ENCODE results near the gene GTSE1. TPM values are rescaled to one million over a fixed set of nuclear protein-coding genes. Genes with fewer than 3 reads are reported as not detected.

GTSE1 gene
- polyA plus RNA-seq, 6 donors from 2014 or later, result 0.10 to 0.11 TPM; not detected in 4

DNA sequence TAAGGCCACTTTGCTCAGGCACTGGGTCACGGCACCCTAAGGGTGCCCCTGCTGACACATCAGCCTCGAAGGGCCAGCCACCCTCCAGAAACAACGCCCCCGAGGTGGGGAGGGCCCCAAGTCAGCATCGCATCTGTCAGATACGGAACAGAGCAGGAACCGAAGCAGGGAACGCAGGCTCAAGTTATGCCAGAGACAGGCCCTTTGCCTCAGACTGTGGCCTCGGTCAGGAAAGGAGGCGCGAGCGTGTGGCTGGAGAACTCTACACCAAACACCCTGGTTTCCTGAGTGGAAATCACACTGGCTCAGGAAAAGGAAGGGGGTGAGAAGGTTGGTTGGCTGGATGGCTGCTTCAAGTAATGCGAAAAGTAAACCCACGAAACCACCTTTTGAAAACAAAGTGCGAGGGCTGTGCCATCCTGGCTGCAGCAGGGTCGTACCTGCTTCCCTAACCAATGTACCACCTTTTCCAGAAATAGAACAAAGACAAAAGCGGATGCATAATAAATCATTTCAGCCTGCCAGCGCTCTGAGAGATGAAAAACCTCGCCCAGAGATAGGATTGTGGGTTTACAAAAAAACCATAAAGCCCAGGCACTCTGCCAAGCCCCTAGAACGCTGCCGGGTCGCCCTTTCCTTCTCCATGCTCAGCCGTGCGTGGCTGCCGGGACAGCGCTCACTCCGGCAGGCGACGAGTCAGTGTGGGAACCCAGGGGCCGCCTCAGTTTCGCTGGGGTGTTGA is 77.4 kb downstream of the GTSE1 start:
- H3K4me1 Mint-ChIP-seq, result peaks cover 10 to 25% (median 20%) of the 10 kb centered on the region in 3 donors
- peak overlapping the region in 4 of 8 donors; percentile 16 to 70 (median 55) for H3K4me3 Mint-ChIP-seq

DNA sequence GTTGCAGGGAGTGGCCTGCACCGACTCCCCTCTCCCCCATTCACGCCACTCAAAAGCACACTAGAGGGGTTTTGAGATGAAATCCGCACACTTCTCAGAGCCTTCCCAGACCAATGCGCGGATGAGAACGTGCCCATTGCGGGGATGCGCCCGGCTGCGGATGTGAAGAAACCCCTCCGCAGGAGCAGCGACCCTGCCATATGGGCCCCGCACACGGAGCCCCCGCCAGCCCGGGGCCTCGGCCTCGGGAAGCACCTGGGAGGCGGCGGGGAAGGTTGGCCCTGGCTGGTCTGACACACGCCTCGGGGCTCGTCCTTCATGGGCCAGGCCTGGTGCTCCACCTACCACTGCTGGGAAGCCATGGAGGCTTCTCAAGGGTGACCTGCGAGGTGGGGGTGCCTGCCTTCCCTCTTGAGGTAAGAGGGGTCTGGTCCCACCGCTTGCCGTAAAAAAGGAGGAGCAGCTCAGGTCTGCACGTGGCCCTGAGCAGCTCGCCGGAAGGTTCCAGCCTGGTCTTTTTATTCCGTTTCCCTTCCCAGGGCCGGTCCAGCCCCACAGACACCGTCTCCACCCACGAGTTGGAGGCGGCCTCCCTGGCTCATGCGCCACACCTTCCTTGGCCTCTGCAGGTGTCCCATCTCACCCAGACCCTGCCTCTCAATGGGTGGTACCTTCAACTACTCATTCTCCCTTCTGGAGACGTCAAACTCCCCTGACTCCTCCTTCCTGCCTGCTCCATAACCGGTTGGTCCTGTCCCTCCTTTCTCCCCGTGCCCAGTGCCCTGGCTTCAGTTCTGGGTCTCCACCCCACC is 78.2 kb downstream of the GTSE1 start:
- H3K36me3 Mint-ChIP-seq, result peaks cover 20 to 46% of the 10 kb centered on the region in 2 donors
- ATAC-seq (ENCODE audit: low read depth in 2 of 2), result no peak
- H3K27ac Mint-ChIP-seq, result peak overlapping the region in 4 of 6 donors; percentile 16 to 95 (median 50)
- H3K4me1 Mint-ChIP-seq, result peaks cover 10 to 25% (median 20%) of the 10 kb centered on the region in 3 donors
- H3K9me3 Mint-ChIP-seq, result peaks cover 9 to 18% (median 12%) of the 10 kb centered on the region in 7 donors
- peaks cover 4 to 47% (median 34%) of the 10 kb centered on the region in 3 donors for H3K27me3 Mint-ChIP-seq
- DNase-seq, result no peak
- peak overlapping the region in 4 of 8 donors; percentile 5 to 70 (median 48) for H3K4me3 Mint-ChIP-seq

More for the DNA sequence above, 77.4 kb downstream of the GTSE1 start:
- Mint-ChIP-seq H3K27ac (peak overlapping the region in 3 of 6 donors; percentile 28 to 86 (median 42)), H3K36me3 (peaks cover 18 to 46% of the 10 kb centered on the region in 2 donors), H3K9me3 (peaks cover 9 to 18% (median 12%) of the 10 kb centered on the region in 7 donors), H3K27me3 (peaks cover 4 to 52% (median 34%) of the 10 kb centered on the region in 3 donors)
- DNase-seq (no peak), ATAC-seq (ENCODE audit: low read depth in 2 of 2) (no peak)

DNA sequence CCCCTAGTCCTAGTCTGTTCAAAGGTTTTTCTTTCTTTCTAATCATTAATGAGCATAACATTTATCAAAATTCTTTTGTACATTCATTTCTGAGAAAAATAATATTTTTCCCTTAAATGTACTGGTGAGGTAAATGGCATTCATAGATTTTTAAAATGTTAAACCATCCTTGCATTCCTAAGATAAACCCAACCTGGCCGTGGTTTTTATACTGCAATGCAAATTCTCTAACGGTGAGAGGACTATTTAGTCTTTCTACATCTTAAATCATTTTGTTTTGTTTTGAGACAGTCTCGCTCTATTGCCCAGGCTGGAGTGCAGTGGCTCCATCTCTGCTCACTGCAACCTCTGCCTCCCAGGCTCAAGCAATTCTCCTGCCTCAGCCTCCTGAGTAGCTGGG is 79.4 kb downstream of the GTSE1 start:
- peaks cover 9 to 18% (median 12%) of the 10 kb centered on the region in 7 donors for H3K9me3 Mint-ChIP-seq
- peak overlapping the region in 1 of 8 donors; percentile 5 for H3K4me3 Mint-ChIP-seq
- peaks cover 4 to 52% (median 34%) of the 10 kb centered on the region in 3 donors for H3K27me3 Mint-ChIP-seq
- H3K4me1 Mint-ChIP-seq, result peaks cover 10 to 25% (median 20%) of the 10 kb centered on the region in 3 donors
- peaks cover 32 to 51% of the 10 kb centered on the region in 2 donors for H3K36me3 Mint-ChIP-seq
- no peak overlapping the region for H3K27ac Mint-ChIP-seq
- ATAC-seq (ENCODE audit: low read depth in 2 of 2) (no peak), DNase-seq (no peak)

GRCh38 chr22:46376908-46377524 is 80.3 kb downstream of the GTSE1 start:
- DNase-seq (no peak), ATAC-seq (ENCODE audit: low read depth in 2 of 2) (no peak)
- Mint-ChIP-seq H3K27ac (peak overlapping the region in 1 of 6 donors; percentile 30), H3K27me3 (peaks cover 4 to 45% (median 26%) of the 10 kb centered on the region in 3 donors), H3K9me3 (peaks cover 9 to 18% (median 12%) of the 10 kb centered on the region in 7 donors), H3K36me3 (peaks cover 33 to 46% of the 10 kb centered on the region in 2 donors), H3K4me3 (no peak overlapping the region), H3K4me1 (peaks cover 4 to 22% (median 13%) of the 10 kb centered on the region in 3 donors)

- Mint-ChIP-seq H3K4me3 (no peak overlapping the region), H3K27me3 (peaks cover 4 to 40% (median 19%) of the 10 kb centered on the region in 3 donors), H3K9me3 (peaks cover 9 to 21% (median 15%) of the 10 kb centered on the region in 7 donors), H3K36me3 (peaks cover 38 to 44% of the 10 kb centered on the region in 2 donors), H3K27ac (no peak overlapping the region), H3K4me1 (peaks cover 4 to 19% (median 9%) of the 10 kb centered on the region in 3 donors)
- ATAC-seq (ENCODE audit: low read depth in 2 of 2) (no peak), DNase-seq (no peak)
Measured at GRCh38 chr22:46377525-46378425, 81.1 kb downstream of the GTSE1 start.

- Mint-ChIP-seq H3K27ac (no peak overlapping the region), H3K36me3 (peaks cover 42 to 45% of the 10 kb centered on the region in 2 donors), H3K4me1 (peaks cover 4 to 15% (median 6%) of the 10 kb centered on the region in 3 donors), H3K9me3 (peaks cover 9 to 25% (median 15%) of the 10 kb centered on the region in 7 donors), H3K27me3 (peaks cover 4 to 37% (median 15%) of the 10 kb centered on the region in 3 donors), H3K4me3 (no peak overlapping the region)
- ATAC-seq (ENCODE audit: low read depth in 2 of 2) (no peak), DNase-seq (no peak)
Measured at GRCh38 chr22:46378426-46379065, 81.9 kb downstream of the GTSE1 start.

DNA sequence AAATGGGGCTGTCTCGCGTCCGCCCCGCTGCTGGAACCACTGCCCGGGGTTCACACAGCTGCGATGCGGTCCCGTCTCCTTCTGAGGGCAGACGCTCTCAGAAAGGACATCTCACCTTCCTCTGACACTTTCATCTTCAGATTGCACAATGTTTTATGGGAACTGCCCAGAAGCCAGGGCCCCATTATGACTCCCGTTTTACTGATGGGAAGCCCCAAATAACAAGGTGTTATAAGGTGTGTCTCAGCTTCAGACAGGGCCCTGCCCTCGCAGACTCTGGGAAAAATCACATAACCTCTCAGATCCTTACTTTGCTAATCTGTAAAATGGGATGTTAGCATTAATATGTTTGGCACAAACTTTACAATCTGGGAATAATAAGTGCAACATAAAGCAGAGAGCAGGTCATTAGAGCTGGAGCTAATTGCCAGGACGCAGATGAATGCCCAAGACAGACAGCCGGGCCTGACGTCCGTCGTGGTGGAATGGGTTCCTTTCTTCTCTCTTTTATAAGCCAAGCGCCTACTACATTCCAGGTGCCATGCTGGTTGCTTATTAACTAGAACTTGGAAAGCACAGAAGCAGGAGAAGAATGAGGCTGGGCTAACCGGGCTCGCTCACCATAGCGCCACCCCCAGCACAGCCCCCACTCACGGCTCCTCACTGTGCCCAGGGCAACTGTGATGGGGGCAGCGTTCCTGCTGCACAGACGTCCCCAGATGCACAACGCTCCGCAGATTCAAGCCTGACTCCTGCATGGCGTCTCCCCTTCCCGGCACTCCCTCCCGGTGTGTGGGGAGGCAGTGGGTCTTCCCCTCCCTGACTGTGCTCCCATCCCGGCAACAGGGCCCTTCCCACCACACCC is 82.6 kb downstream of the GTSE1 start:
- peaks cover 4 to 29% (median 15%) of the 10 kb centered on the region in 3 donors for H3K27me3 Mint-ChIP-seq
- peaks cover 42 to 45% of the 10 kb centered on the region in 2 donors for H3K36me3 Mint-ChIP-seq
- H3K4me3 Mint-ChIP-seq, result no peak overlapping the region
- peaks cover 9 to 25% (median 15%) of the 10 kb centered on the region in 7 donors for H3K9me3 Mint-ChIP-seq
- peak overlapping the region in 1 of 6 donors; percentile 43 for H3K27ac Mint-ChIP-seq
- ATAC-seq (ENCODE audit: low read depth in 2 of 2), result no peak
- no peak for DNase-seq
- H3K4me1 Mint-ChIP-seq, result peaks cover 4 to 8% (median 6%) of the 10 kb centered on the region in 3 donors

- peaks cover 4 to 22% (median 11%) of the 10 kb centered on the region in 3 donors for H3K27me3 Mint-ChIP-seq
- ATAC-seq (ENCODE audit: low read depth in 2 of 2), result no peak
- H3K4me3 Mint-ChIP-seq, result peak overlapping the region in 1 of 8 donors; percentile 47
- H3K27ac Mint-ChIP-seq, result peak overlapping the region in 2 of 6 donors; percentile 20 to 43
- no peak for DNase-seq
- H3K9me3 Mint-ChIP-seq, result peaks cover 9 to 25% (median 15%) of the 10 kb centered on the region in 7 donors
- H3K4me1 Mint-ChIP-seq, result peaks cover 3 to 6% (median 4%) of the 10 kb centered on the region in 3 donors
- H3K36me3 Mint-ChIP-seq, result peaks cover 42% of the 10 kb centered on the region in 2 donors
Measured at GRCh38 chr22:46380069-46380468, 83.4 kb downstream of the GTSE1 start.
